Upper lobe of right lung (tissue), 1 donor: ENCODE data around the gene MERTK. TPM values are rescaled to one million over a fixed set of nuclear protein-coding genes. Genes with fewer than 3 reads are reported as not detected.

Source experiments
- ATAC-seq: fragments of 200-7000 bp; cut with Tn5 transposase; one replicate; pipeline ENCODE4 v1.9.1; 2020; ENCODE audit warnings: mild to moderate bottlenecking, moderate library complexity
- DNase-seq: peaks from one replicate; pipeline ENCODE4 v3.0.0-alpha.2; 2020
- H3K27ac ChIP-seq: fragments of 200-600 bp; one replicate; pipeline ENCODE4 v1.8.0; 2022
- H3K27me3 ChIP-seq: fragments of 200-600 bp; one replicate; pipeline ENCODE4 v1.8.0; 2022; ENCODE audit warnings: mild to moderate bottlenecking
- H3K36me3 ChIP-seq: fragments of 200-600 bp; one replicate; pipeline ENCODE4 v1.8.0; 2022
- H3K4me1 ChIP-seq: fragments of 200-600 bp; one replicate; pipeline ENCODE4 v1.8.0; 2022
- H3K4me3 ChIP-seq: fragments of 200-600 bp; one replicate; pipeline ENCODE4 v1.8.0; 2022; ENCODE audit warnings: mild to moderate bottlenecking
- H3K9me3 ChIP-seq: fragments of 200-600 bp; one replicate; pipeline ENCODE4 v1.8.0; 2022
- CTCF ChIP-seq: fragments of 200-600 bp; IDR thresholded peaks from one replicate; pipeline ENCODE4 v1.8.0; 2022; ENCODE audit warnings: antibody characterized with exemption
- intact Hi-C: fragments of 100-400 bp; cut with DNase I; formaldehyde crosslinking; loops from one replicate; pipeline ENCODE4 v1.11.0; 2022
- total RNA-seq: library from RNA; stranded (reverse); fragmentation: NEBNext Ultra II Directional; extraction: Animal tissue kit (Norgen Biotek cat#: 25700); gene quantifications from one replicate; pipeline ENCODE4 v1.2.1, GENCODE V29; 2021
- donor health status: DM: no; HTN: yes; CAD: no; lungs with severe emphysema.

MERTK gene
- total RNA-seq, 1 donor from 2014 or later: 17.3 TPM

GRCh38 chr2:112046231-112046630, 147.8 kb downstream of the MERTK start:
- Histone ChIP-seq H3K9me3 (no peaks in the 10 kb centered on the region), H3K4me1 (peaks cover 10% of the 10 kb centered on the region), H3K27ac (no peak overlapping the region), H3K36me3 (no peaks in the 10 kb centered on the region), H3K4me3 (no peak overlapping the region), H3K27me3 (no peaks in the 10 kb centered on the region)
- ATAC-seq (no peak), DNase-seq (no peak)
- TF ChIP-seq CTCF: no peak
- intact Hi-C loops: loop anchor here (5.0 kb wide), 1 partner anchor 149 kb away; the partner anchor contains the start of gene MERTK

GRCh38 chr2:112047537-112048235, 149.3 kb downstream of the MERTK start:
- Histone ChIP-seq H3K36me3 (no peaks in the 10 kb centered on the region), H3K4me1 (peaks cover 10% of the 10 kb centered on the region), H3K9me3 (no peaks in the 10 kb centered on the region), H3K27ac (no peak overlapping the region), H3K4me3 (no peak overlapping the region), H3K27me3 (no peaks in the 10 kb centered on the region)
- no peak for DNase-seq
- no peak for TF ChIP-seq CTCF
- intact Hi-C loops: loop anchor here (5.0 kb wide), 1 partner anchor 150 kb away; the partner anchor contains the start of gene MERTK
- ATAC-seq: peak; percentile 92

GRCh38 chr2:112048236-112048592, 149.8 kb downstream of the MERTK start:
- intact Hi-C loops: loop anchor here (5.0 kb wide), 1 partner anchor 151 kb away; the partner anchor contains the start of gene MERTK
- H3K9me3 ChIP-seq: no peaks in the 10 kb centered on the region
- no peaks in the 10 kb centered on the region for H3K27me3 ChIP-seq
- H3K27ac ChIP-seq: no peak overlapping the region
- DNase-seq (no peak), ATAC-seq (no peak)
- no peak for TF ChIP-seq CTCF
- peaks cover 10% of the 10 kb centered on the region for H3K4me1 ChIP-seq
- no peaks in the 10 kb centered on the region for H3K36me3 ChIP-seq
- H3K4me3 ChIP-seq: no peak overlapping the region

GRCh38 chr2:112048887-112049286, 150.5 kb downstream of the MERTK start:
- DNase-seq: no peak
- H3K27me3 ChIP-seq: no peaks in the 10 kb centered on the region
- intact Hi-C loops: loop anchor here (5.0 kb wide), 1 partner anchor 152 kb away; the partner anchor contains the start of gene MERTK
- peaks cover 17% of the 10 kb centered on the region for H3K4me1 ChIP-seq
- peak; percentile 91 for TF ChIP-seq CTCF
- H3K4me3 ChIP-seq: no peak overlapping the region
- H3K36me3 ChIP-seq: no peaks in the 10 kb centered on the region
- H3K9me3 ChIP-seq: no peaks in the 10 kb centered on the region
- no peak overlapping the region for H3K27ac ChIP-seq
- ATAC-seq: peak; percentile 77

GRCh38 chr2:112050316-112050715, 151.9 kb downstream of the MERTK start:
- H3K4me3 ChIP-seq: no peak overlapping the region
- ATAC-seq: no peak
- no peak for DNase-seq
- no peaks in the 10 kb centered on the region for H3K27me3 ChIP-seq
- H3K36me3 ChIP-seq: no peaks in the 10 kb centered on the region
- H3K9me3 ChIP-seq: no peaks in the 10 kb centered on the region
- H3K27ac ChIP-seq: no peak overlapping the region
- intact Hi-C loops: no loop called here
- TF ChIP-seq CTCF: no peak
- peaks cover 17% of the 10 kb centered on the region for H3K4me1 ChIP-seq
